K562 (cell line): Measurements from ENCODE around the gene GAPVD1. TPM values are rescaled to one million over a fixed set of nuclear protein-coding genes. Genes with fewer than 3 reads are reported as not detected.

Experiments used
- CREB5 ChIP-seq: fragments of 250-450 bp; sonication (Bioruptor Pico); IDR thresholded peaks from 2 replicates; pipeline ENCODE4 v1.5.0; 2020; ENCODE audit warnings: mild to moderate bottlenecking
- ELF4 ChIP-seq: fragments of 450-650 bp; formaldehyde crosslinking; IDR thresholded peaks from 2 replicates; pipeline ENCODE4 v1.4.0; 2022; ENCODE audit warnings: missing genetic modification characterization
- ETV5 ChIP-seq: sonication (generic); formaldehyde crosslinking; IDR thresholded peaks from 2 replicates; pipeline ENCODE4 v1.4.0; 2020; ENCODE audit warnings: low read depth, mild to moderate bottlenecking, missing genetic modification reagents
- GABPB2 ChIP-seq: fragments of 250-450 bp; sonication (Bioruptor Pico); conservative IDR thresholded peaks from 2 replicates; pipeline ENCODE4 v1.5.1; 2021; ENCODE audit warnings: mild to moderate bottlenecking
- GATAD2B ChIP-seq: fragments of 450-650 bp; IDR thresholded peaks from 2 replicates; pipeline ENCODE4 v1.6.1; 2017; ENCODE audit warnings: mild to moderate bottlenecking, borderline replicate concordance
- HNRNPLL ChIP-seq: fragments of 200-400 bp; formaldehyde crosslinking; IDR thresholded peaks from 2 replicates; pipeline ENCODE4 v1.6.1; 2017; ENCODE audit warnings: low read length, low read depth, mild to moderate bottlenecking; ENCODE audit not compliant: poor library complexity, severe bottlenecking
- JUN ChIP-seq, 2 experiments: sonication (generic) in 1 of 2; formaldehyde crosslinking in 1 of 2; IDR thresholded peaks; 2 replicates each; pipeline versions ENCODE4 v1.6.1 to v1.8.0; 2012 to 2022; ENCODE audit warnings: borderline replicate concordance in 2 of 2, mild to moderate bottlenecking in 2 of 2, improper control_type of control experiment in 1 of 2, low read depth in 1 of 2, low read length in 1 of 2, missing genetic modification reagents in 1 of 2
- LEF1 ChIP-seq: fragments of 450-650 bp; IDR thresholded peaks from 2 replicates; pipeline ENCODE4 v1.6.1; 2016; ENCODE audit warnings: mild to moderate bottlenecking
- MCM7 ChIP-seq, 2 experiments: fragments of 450-650 bp; IDR thresholded peaks; 2 replicates each; pipeline ENCODE4 v1.6.1; 2016 to 2018
- MTA1 ChIP-seq: fragments of 450-650 bp; IDR thresholded peaks from 2 replicates; pipeline ENCODE4 v1.6.1; 2017; ENCODE audit warnings: borderline replicate concordance
- NFATC3 ChIP-seq: fragments of 450-650 bp; IDR thresholded peaks from 2 replicates; pipeline ENCODE4 v1.6.1; 2017; ENCODE audit warnings: mild to moderate bottlenecking
- NFYB ChIP-seq: IDR thresholded peaks from 2 replicates; pipeline ENCODE4 v1.6.1; 2011; ENCODE audit warnings: mild to moderate bottlenecking, moderate library complexity; ENCODE audit not compliant: insufficient read length; ENCODE audit errors: extremely low read depth
- RFX1 ChIP-seq: fragments of 450-650 bp; IDR thresholded peaks from 2 replicates; pipeline ENCODE4 v1.6.1; 2016; ENCODE audit warnings: mild to moderate bottlenecking, moderate library complexity
- SAP30 ChIP-seq: fragments of 200-600 bp; sonication (generic); IDR thresholded peaks from 2 replicates; pipeline ENCODE4 v1.6.1; 2012; ENCODE audit warnings: borderline replicate concordance, low read depth, mild to moderate bottlenecking, moderate library complexity, low read length, control low read depth, inconsistent platforms; ENCODE audit not compliant: insufficient read depth, poor library complexity, severe bottlenecking
- TEAD1 ChIP-seq, 2 experiments: fragments of 450-650 bp in 1 of 2; sonication (generic) in 1 of 2; formaldehyde crosslinking; IDR thresholded peaks; 2 replicates each; pipeline versions ENCODE4 v1.4.0 to v1.8.0; 2020 to 2022; ENCODE audit warnings: mild to moderate bottlenecking in 2 of 2, missing genetic modification reagents in 1 of 2
- polyA plus RNA-seq, 8 experiments: library from polyadenylated mRNA; depleted of rRNA in 4 of 8; stranded (reverse) in 5 of 8; unstranded in 3 of 8; fragments of >200 nt; fragmentation: Nextera tagmentation in 2 of 8; fragmentation: Illumina TruSeq in 1 of 8; extraction: Ambion mirVana in 2 of 8; extraction: Trizol in 1 of 8; gene quantifications; 2 replicates each; pipeline versions ENCODE4 v1.2.1 to v1.2.3, GENCODE V29; 2011 to 2014; ENCODE audit warnings: inconsistent platforms in 1 of 8, missing spikeins in 1 of 8
- total RNA-seq, 7 experiments: library from RNA; depleted of rRNA in 6 of 7; stranded (reverse); fragments of >200 nt in 6 of 7; fragmentation: Illumina TruSeq in 2 of 7; extraction: Trizol in 2 of 7; gene quantifications; 2 replicates each; pipeline versions ENCODE4 v1.2.1 to v1.2.3, GENCODE V29; 2011 to 2021; ENCODE audit warnings: low replicate concordance in 1 of 7
- TF ChIP-seq, protein P1 (sequence below): fragments of 250-450 bp; sonication (Bioruptor Pico); IDR thresholded peaks from 2 replicates; pipeline ENCODE4 v1.4.0; 2020
- TF ChIP-seq, protein P2 (sequence below): sonication (generic); IDR thresholded peaks from 2 replicates; pipeline ENCODE4 v1.6.1; 2016
- TF ChIP-seq, protein P3 (sequence below): fragments of 450-650 bp; formaldehyde crosslinking; IDR thresholded peaks from 2 replicates; pipeline ENCODE4 v1.4.0; 2020; ENCODE audit warnings: mild to moderate bottlenecking, moderate library complexity
- TF ChIP-seq, protein P4 (sequence below): sonication (generic); formaldehyde crosslinking; IDR thresholded peaks from 2 replicates; pipeline ENCODE4 v1.8.0; 2023; ENCODE audit warnings: mild to moderate bottlenecking, missing genetic modification reagents

GAPVD1 gene
- total and polyA plus RNA-seq, 9 of the 15 experiments (the other 6 are each of a cell fraction or from before 2014, with no cell fraction given): 9.5 to 66.1 (median 45.5) TPM

DNA sequence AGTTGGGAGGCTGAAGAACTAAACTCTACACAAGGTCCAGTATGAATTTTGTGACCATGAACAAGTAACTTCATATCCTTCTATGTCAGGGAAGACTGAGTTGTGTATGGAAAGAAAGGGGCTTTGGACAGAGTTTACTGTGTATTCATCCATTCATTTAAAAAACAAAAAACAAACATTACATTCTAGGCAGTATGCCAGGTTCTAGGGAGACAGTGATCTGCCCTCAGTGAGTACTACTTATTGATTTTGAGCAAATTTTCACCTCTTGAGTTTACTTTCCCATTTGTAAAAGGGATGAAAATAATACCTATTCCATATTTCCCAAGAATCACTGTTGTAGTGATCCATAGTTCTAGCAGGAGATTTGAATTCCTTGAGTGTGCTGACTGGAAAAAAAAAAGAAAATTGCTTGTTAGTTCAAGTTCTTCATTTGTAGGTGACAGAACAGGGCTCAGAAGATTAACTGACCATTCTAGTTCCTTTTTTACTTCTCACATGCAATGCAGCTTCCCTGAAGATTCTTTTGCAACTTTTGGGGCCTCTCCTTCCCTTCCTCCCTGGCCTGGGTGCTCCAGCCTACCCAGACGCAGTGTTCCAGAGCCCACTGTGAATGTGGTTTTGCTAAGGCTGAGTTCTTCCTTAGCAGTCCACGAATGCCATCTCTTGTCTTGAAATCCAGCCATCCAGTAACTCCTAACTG, 2.6 kb upstream of the GAPVD1 start (continued):
- no peak for TF ChIP-seq JUN (IDR thresholded peaks at IDR 0.05; ENCODE audit: borderline replicate concordance, low read depth, low read length)
- no peak for TF ChIP-seq JUN (CRISPR knock-in tag; IDR thresholded peaks at IDR 0.05; ENCODE audit: borderline replicate concordance)
- TF ChIP-seq, protein P1, sequence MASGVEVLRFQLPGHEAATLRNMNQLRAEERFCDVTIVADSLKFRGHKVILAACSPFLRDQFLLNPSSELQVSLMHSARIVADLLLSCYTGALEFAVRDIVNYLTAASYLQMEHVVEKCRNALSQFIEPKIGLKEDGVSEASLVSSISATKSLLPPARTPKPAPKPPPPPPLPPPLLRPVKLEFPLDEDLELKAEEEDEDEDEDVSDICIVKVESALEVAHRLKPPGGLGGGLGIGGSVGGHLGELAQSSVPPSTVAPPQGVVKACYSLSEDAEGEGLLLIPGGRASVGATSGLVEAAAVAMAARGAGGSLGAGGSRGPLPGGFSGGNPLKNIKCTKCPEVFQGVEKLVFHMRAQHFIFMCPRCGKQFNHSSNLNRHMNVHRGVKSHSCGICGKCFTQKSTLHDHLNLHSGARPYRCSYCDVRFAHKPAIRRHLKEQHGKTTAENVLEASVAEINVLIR (CRISPR knock-in tag): no peak
- no peak for TF ChIP-seq GABPB2
- TF ChIP-seq, protein P2, sequence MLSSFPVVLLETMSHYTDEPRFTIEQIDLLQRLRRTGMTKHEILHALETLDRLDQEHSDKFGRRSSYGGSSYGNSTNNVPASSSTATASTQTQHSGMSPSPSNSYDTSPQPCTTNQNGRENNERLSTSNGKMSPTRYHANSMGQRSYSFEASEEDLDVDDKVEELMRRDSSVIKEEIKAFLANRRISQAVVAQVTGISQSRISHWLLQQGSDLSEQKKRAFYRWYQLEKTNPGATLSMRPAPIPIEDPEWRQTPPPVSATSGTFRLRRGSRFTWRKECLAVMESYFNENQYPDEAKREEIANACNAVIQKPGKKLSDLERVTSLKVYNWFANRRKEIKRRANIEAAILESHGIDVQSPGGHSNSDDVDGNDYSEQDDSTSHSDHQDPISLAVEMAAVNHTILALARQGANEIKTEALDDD: peak; percentile 62; the same call in 1 of the 2 replicates
- TF ChIP-seq, protein P3, sequence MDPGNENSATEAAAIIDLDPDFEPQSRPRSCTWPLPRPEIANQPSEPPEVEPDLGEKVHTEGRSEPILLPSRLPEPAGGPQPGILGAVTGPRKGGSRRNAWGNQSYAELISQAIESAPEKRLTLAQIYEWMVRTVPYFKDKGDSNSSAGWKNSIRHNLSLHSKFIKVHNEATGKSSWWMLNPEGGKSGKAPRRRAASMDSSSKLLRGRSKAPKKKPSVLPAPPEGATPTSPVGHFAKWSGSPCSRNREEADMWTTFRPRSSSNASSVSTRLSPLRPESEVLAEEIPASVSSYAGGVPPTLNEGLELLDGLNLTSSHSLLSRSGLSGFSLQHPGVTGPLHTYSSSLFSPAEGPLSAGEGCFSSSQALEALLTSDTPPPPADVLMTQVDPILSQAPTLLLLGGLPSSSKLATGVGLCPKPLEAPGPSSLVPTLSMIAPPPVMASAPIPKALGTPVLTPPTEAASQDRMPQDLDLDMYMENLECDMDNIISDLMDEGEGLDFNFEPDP (CRISPR knock-in tag): no peak
- TF ChIP-seq ELF4: no peak
- peak; percentile 35; the same call in 1 of the 2 replicates for TF ChIP-seq LEF1
- TF ChIP-seq NFATC3: no peak
- no peak for TF ChIP-seq NFYB
- no peak for TF ChIP-seq SAP30
- TF ChIP-seq MCM7 (IDR thresholded peaks at IDR 0.05): no peak
- no peak for TF ChIP-seq RFX1
- no peak for TF ChIP-seq GATAD2B
- TF ChIP-seq MTA1: no peak
- TF ChIP-seq, protein P4, sequence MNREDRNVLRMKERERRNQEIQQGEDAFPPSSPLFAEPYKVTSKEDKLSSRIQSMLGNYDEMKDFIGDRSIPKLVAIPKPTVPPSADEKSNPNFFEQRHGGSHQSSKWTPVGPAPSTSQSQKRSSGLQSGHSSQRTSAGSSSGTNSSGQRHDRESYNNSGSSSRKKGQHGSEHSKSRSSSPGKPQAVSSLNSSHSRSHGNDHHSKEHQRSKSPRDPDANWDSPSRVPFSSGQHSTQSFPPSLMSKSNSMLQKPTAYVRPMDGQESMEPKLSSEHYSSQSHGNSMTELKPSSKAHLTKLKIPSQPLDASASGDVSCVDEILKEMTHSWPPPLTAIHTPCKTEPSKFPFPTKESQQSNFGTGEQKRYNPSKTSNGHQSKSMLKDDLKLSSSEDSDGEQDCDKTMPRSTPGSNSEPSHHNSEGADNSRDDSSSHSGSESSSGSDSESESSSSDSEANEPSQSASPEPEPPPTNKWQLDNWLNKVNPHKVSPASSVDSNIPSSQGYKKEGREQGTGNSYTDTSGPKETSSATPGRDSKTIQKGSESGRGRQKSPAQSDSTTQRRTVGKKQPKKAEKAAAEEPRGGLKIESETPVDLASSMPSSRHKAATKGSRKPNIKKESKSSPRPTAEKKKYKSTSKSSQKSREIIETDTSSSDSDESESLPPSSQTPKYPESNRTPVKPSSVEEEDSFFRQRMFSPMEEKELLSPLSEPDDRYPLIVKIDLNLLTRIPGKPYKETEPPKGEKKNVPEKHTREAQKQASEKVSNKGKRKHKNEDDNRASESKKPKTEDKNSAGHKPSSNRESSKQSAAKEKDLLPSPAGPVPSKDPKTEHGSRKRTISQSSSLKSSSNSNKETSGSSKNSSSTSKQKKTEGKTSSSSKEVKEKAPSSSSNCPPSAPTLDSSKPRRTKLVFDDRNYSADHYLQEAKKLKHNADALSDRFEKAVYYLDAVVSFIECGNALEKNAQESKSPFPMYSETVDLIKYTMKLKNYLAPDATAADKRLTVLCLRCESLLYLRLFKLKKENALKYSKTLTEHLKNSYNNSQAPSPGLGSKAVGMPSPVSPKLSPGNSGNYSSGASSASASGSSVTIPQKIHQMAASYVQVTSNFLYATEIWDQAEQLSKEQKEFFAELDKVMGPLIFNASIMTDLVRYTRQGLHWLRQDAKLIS (CRISPR knock-in tag): no peak
- no peak for TF ChIP-seq ETV5
- TF ChIP-seq TEAD1 (CRISPR knock-in tag; IDR thresholded peaks at IDR 0.05): no peak
- no peak for TF ChIP-seq HNRNPLL
- no peak for TF ChIP-seq CREB5
